HepG2 (cell line): ENCODE results near the gene RNU1-1. TPM values are rescaled to one million over a fixed set of nuclear protein-coding genes. Genes with fewer than 3 reads are reported as not detected.
A peak's percentile ranks its signal among the peaks of the same experiment; 100 is the strongest.
"Not testable (repeated sequence)": the region's sequence is repeated elsewhere in the genome, so short reads cannot be mapped to it uniquely, and the experiment has no call there.

Experiments
- ATAC-seq: fragments of 200-7000 bp; cut with Tn5 transposase; 3 replicates; pipeline ENCODE4 v1.9.1; 2020; ENCODE audit warnings: mild to moderate bottlenecking, moderate library complexity
- BruUV-seq: library from RNA; stranded (reverse); fragments of 400-500 nt; replicated peaks from 2 replicates; lab custom pipeline; 2021; lab: Mats Ljungman, UMichigan
- CTCF ChIA-PET: fragments of 300-600 bp; formaldehyde crosslinking; extraction: SDS; loops from one replicate; lab custom pipeline; 2021; ENCODE audit warnings: low total read pairs, inconsistent platforms, low intra/inter-chr PET ratio; lab: Yijun Ruan, JAX
- POLR2A ChIA-PET: fragments of 350-600 bp; sonication (Branson Sonifier 250); formaldehyde crosslinking; loops from one replicate; lab custom pipeline; 2020; ENCODE audit warnings: antibody characterized with exemption, inconsistent platforms; lab: Yijun Ruan, JAX
- DNase-seq: peaks from one replicate; pipeline ENCODE4 v3.0.0-alpha.2; 2015; ENCODE audit warnings: low spot score
- FAIRE-seq: peaks from 3 replicates; lab custom pipeline; 2011; peaks lifted over from hg19 to GRCh38; lab: Jason Lieb, UNC
- H2AFZ ChIP-seq: one replicate; pipeline ENCODE4 v1.6.1; 2011; ENCODE audit warnings: low read length, inconsistent platforms
- H3K27ac ChIP-seq: fragments of 300-600 bp; 3 replicates; pipeline ENCODE4 v1.8.0; 2011; ENCODE audit warnings: mixed run types, mild to moderate bottlenecking, mixed read lengths, low read length, inconsistent platforms; ENCODE audit not compliant: insufficient read depth; ENCODE audit errors: extremely low read length
- H3K27me3 ChIP-seq, 2 experiments: fragments of 200-600 bp in 1 of 2; 2 replicates in 1 of 2; 3 replicates in 1 of 2; pipeline versions ENCODE4 v1.6.0 to v1.8.0; 2011; ENCODE audit warnings: low read length in 2 of 2, mild to moderate bottlenecking in 2 of 2, moderate library complexity in 2 of 2, inconsistent platforms in 1 of 2; ENCODE audit not compliant: insufficient read depth in 2 of 2, control insufficient read depth in 1 of 2
- H3K36me3 ChIP-seq, 2 experiments: fragments of 200-600 bp in 1 of 2; replicated peaks in 1 of 2; 2 replicates in 1 of 2; 3 replicates in 1 of 2; pipeline versions ENCODE4 v1.5.1 to v1.8.0; 2011; ENCODE audit warnings: low read length in 2 of 2, inconsistent platforms in 1 of 2; ENCODE audit not compliant: insufficient read depth in 2 of 2, control insufficient read depth in 1 of 2
- H3K4me1 ChIP-seq: 2 replicates; pipeline ENCODE4 v1.5.1; 2012; ENCODE audit warnings: low read length, inconsistent platforms; ENCODE audit not compliant: insufficient read depth
- H3K4me2 ChIP-seq: 2 replicates; pipeline ENCODE4 v1.6.0; 2011; ENCODE audit warnings: low read depth, low read length, inconsistent platforms
- H3K4me3 ChIP-seq, 3 experiments: fragments of 200-600 bp in 1 of 3; sonication (generic), shearing (Covaris generic) in 1 of 3; replicated peaks in 1 of 3; 2 replicates each; pipeline ENCODE4 v1.5.1; 2011 to 2016; ENCODE audit warnings: low read length in 3 of 3, inconsistent platforms in 2 of 3, low read depth in 2 of 3, mild to moderate bottlenecking in 2 of 3, control low read depth in 1 of 3, mixed read lengths in 1 of 3; ENCODE audit not compliant: insufficient read depth in 1 of 3
- H3K79me2 ChIP-seq: one replicate; pipeline ENCODE4 v1.6.1; 2011; ENCODE audit warnings: low read length, inconsistent platforms; ENCODE audit not compliant: insufficient read depth
- H3K9ac ChIP-seq: 2 replicates; pipeline ENCODE4 v1.6.0; 2011; ENCODE audit warnings: mild to moderate bottlenecking, low read depth, low read length, inconsistent platforms; ENCODE audit not compliant: insufficient read depth
- H3K9me3 ChIP-seq: 2 replicates; pipeline ENCODE4 v1.5.1; 2012; ENCODE audit warnings: mild to moderate bottlenecking, low read length
- H4K20me1 ChIP-seq: 2 replicates; pipeline ENCODE4 v1.6.0; 2011; ENCODE audit warnings: inconsistent platforms, mild to moderate bottlenecking, low read length, moderate library complexity; ENCODE audit not compliant: insufficient read depth
- HMGXB4 ChIP-seq, 2 experiments: sonication (generic) in 1 of 2; formaldehyde crosslinking in 1 of 2; IDR thresholded peaks; 2 replicates each; pipeline versions ENCODE4 v1.4.0 to v1.6.1; 2018 to 2020; ENCODE audit warnings: missing genetic modification reagents in 2 of 2, borderline replicate concordance in 1 of 2, low read depth in 1 of 2, mild to moderate bottlenecking in 1 of 2, missing biosample characterization in 1 of 2
- KAT8 ChIP-seq: IDR thresholded peaks from 2 replicates; pipeline ENCODE4 v1.6.1; 2016; ENCODE audit warnings: missing genetic modification reagents, missing compliant biosample characterization
- MED1 ChIP-seq: sonication (generic); formaldehyde crosslinking; IDR thresholded peaks from 2 replicates; pipeline ENCODE4 v1.4.0; 2020; ENCODE audit warnings: missing genetic modification reagents
- THAP11 ChIP-seq: IDR thresholded peaks from 2 replicates; pipeline ENCODE4 v1.6.1; 2016; ENCODE audit warnings: missing biosample characterization, missing genetic modification reagents
- ZNF24 ChIP-seq: fragments of 450-650 bp; IDR thresholded peaks from 2 replicates; pipeline ENCODE4 v1.6.1; 2017; ENCODE audit warnings: antibody characterized with exemption, mild to moderate bottlenecking
- ZNF331 ChIP-seq: sonication (generic); formaldehyde crosslinking; IDR thresholded peaks from 2 replicates; pipeline ENCODE4 v1.4.0; 2020; ENCODE audit warnings: missing genetic modification reagents
- WGBS: methylation state at CpG from one replicate; pipeline ENCODE4 v1.1.6; 2017; ENCODE audit warnings: low lambda C conversion rate; 5-methylcytosine and 5-hydroxymethylcytosine counted together
- in situ Hi-C: cut with HindIII; loops from 2 replicates; pipeline ENCODE4 v1.10.0; 2017; ENCODE audit warnings: low pct_unique_long_range_greater_than_20kb; ENCODE audit not compliant: extremely low pct_ligation_motif_present
- intact Hi-C: fragments of 100-400 bp; cut with micrococcal nuclease; formaldehyde crosslinking; loops from one replicate; pipeline ENCODE4 v1.10.0; 2022; ENCODE audit not compliant: unreplicated experiment
- polyA plus RNA-seq, 8 experiments: library from polyadenylated mRNA; depleted of rRNA in 3 of 8; stranded (reverse) in 7 of 8; unstranded in 1 of 8; fragments of >200 nt; fragmentation: Illumina TruSeq in 4 of 8; extraction: Trizol in 4 of 8; gene quantifications; 2 replicates each; pipeline versions ENCODE4 v1.2.1 to v1.2.3, GENCODE V29; 2011 to 2016; ENCODE audit warnings: low read depth in 4 of 8, missing spikeins in 1 of 8, mixed read lengths in 1 of 8; ENCODE audit not compliant: insufficient read depth in 1 of 8
- total RNA-seq, 5 experiments: library from RNA; depleted of rRNA; stranded (reverse); fragments of >200 nt; fragmentation: Illumina TruSeq; extraction: Trizol; gene quantifications; 2 replicates each; pipeline ENCODE4 v1.2.3, GENCODE V29; 2016; ENCODE audit warnings: low read depth in 1 of 5

Gene RNU1-1
- total and polyA plus RNA-seq, 2 of the 13 experiments (the other 11 are each of a cell fraction or from before 2014, with no cell fraction given) = under 0.01 to 11,018 TPM

- H3K4me3 ChIP-seq, H3K36me3 ChIP-seq, H3K27me3 ChIP-seq, H2AFZ ChIP-seq, intact Hi-C loops, in situ Hi-C loops, POLR2A ChIA-PET, FAIRE-seq, H3K9me3 ChIP-seq, H3K79me2 ChIP-seq, CTCF ChIA-PET, H3K9ac ChIP-seq, BruUV-seq, H4K20me1 ChIP-seq, H3K27ac ChIP-seq, ATAC-seq, H3K4me1 ChIP-seq, H3K4me2 ChIP-seq, DNase-seq: not testable (repeated sequence)
- peak; percentile 77 for TF ChIP-seq ZNF331 (CRISPR knock-in tag)
- 0% methylated on average over 1 of the region's 1 CpG for WGBS
Observed at GRCh38 chr1:16549545-16549944, 35.5 kb upstream of the RNU1-1 start.

- TF ChIP-seq MED1 (0 out of 2 replicates have a peak, but pooled peaks have one; percentile 12), KAT8 (CRISPR knock-in tag) (peak; percentile 20; the same call in 1 of the 2 replicates), HMGXB4 (CRISPR knock-in tag; IDR thresholded peaks at IDR 0.05; ENCODE audit: borderline replicate concordance in 1 of 2, low read depth in 1 of 2) (peak in 1 of 2 experiments; percentile 60; a peak in 1 of 4 replicates), ZNF24 (peak; percentile 95), THAP11 (CRISPR knock-in tag) (0 out of 2 replicates have a peak, but pooled peaks have one; percentile 14)
- POLR2A ChIA-PET, intact Hi-C loops, in situ Hi-C loops, H3K9ac ChIP-seq, H2AFZ ChIP-seq, H3K27me3 ChIP-seq, CTCF ChIA-PET, H3K36me3 ChIP-seq, H3K79me2 ChIP-seq, DNase-seq, H3K27ac ChIP-seq, H3K9me3 ChIP-seq, FAIRE-seq, H4K20me1 ChIP-seq, BruUV-seq, H3K4me3 ChIP-seq: not testable (repeated sequence)
- Histone ChIP-seq H3K4me2 (0 out of 2 replicates have a peak overlapping the region, but pooled peaks have one; percentile 39), H3K4me1 (peaks cover 12% of the 10 kb centered on the region)
- 55% methylated on average over 20 of the region's 41 CpGs for WGBS
- ATAC-seq = peak; percentile 8
Observed at GRCh38 chr1:16547502-16548241, 33.6 kb upstream of the RNU1-1 start.
